ENCODE results near the gene RASSF5. TPM values are rescaled to one million over a fixed set of nuclear protein-coding genes. Genes with fewer than 3 reads are reported as not detected.
"Not testable (repeated sequence)": the region's sequence is repeated elsewhere in the genome, so short reads cannot be mapped to it uniquely, and the experiment has no call there.

The RASSF5 gene
- total RNA-seq, 2 donors from 2014 or later, result 177 to 188 TPM

- Mint-ChIP-seq H3K27ac (peak overlapping the region; percentile 100), H3K36me3 (ENCODE audit: low read depth) (peaks cover 16% of the 10 kb centered on the region), H3K4me3 (peak overlapping the region; percentile 93), H3K4me1 (peaks cover 79% of the 10 kb centered on the region), H3K27me3 (no peaks in the 10 kb centered on the region)
- DNase-seq, result no peak
- no peak for ATAC-seq
- H3K9me3 ChIP-seq (ENCODE audit: control insufficient read depth, low read length, poor library complexity, severe bottlenecking), result no peaks in the 10 kb centered on the region
Measured at GRCh38 chr1:206580438-206581113, 73.2 kb downstream of the RASSF5 start.

GRCh38 chr1:206581114-206581497 is 73.8 kb downstream of the RASSF5 start:
- not testable (repeated sequence) for H3K9me3 ChIP-seq (ENCODE audit: control insufficient read depth, low read length, poor library complexity, severe bottlenecking); DNase-seq; ATAC-seq; H3K27me3 Mint-ChIP-seq
- peaks cover 74% of the 10 kb centered on the region for H3K4me1 Mint-ChIP-seq
- H3K4me3 Mint-ChIP-seq, result peak overlapping the region; percentile 93
- H3K27ac Mint-ChIP-seq, result peak overlapping the region; percentile 100
- H3K36me3 Mint-ChIP-seq (ENCODE audit: low read depth), result peaks cover 16% of the 10 kb centered on the region

- ATAC-seq (peak; percentile 72), DNase-seq (peak; percentile 59 to 76 (median 63))
- peak overlapping the region; percentile 100 for H3K27ac Mint-ChIP-seq
- H3K4me1 Mint-ChIP-seq, result peaks cover 69% of the 10 kb centered on the region
- H3K9me3 ChIP-seq (ENCODE audit: control insufficient read depth, low read length, poor library complexity, severe bottlenecking), result no peaks in the 10 kb centered on the region
- peaks cover 13% of the 10 kb centered on the region for H3K36me3 Mint-ChIP-seq (ENCODE audit: low read depth)
- H3K4me3 Mint-ChIP-seq, result peak overlapping the region; percentile 93
- H3K27me3 Mint-ChIP-seq, result no peaks in the 10 kb centered on the region
Measured at GRCh38 chr1:206581571-206581981, 74.2 kb downstream of the RASSF5 start.

- ATAC-seq, result no peak
- DNase-seq, result no peak
- Mint-ChIP-seq H3K27me3 (no peaks in the 10 kb centered on the region), H3K4me1 (peaks cover 66% of the 10 kb centered on the region), H3K36me3 (ENCODE audit: low read depth) (peaks cover 13% of the 10 kb centered on the region), H3K27ac (peak overlapping the region; percentile 100), H3K4me3 (peak overlapping the region; percentile 90)
- no peaks in the 10 kb centered on the region for H3K9me3 ChIP-seq (ENCODE audit: control insufficient read depth, low read length, poor library complexity, severe bottlenecking)
Measured at GRCh38 chr1:206582537-206582936, 75.2 kb downstream of the RASSF5 start.

GRCh38 chr1:206582971-206583706 is 75.8 kb downstream of the RASSF5 start:
- no peaks in the 10 kb centered on the region for H3K27me3 Mint-ChIP-seq
- H3K27ac Mint-ChIP-seq, result peak overlapping the region; percentile 100
- no peaks in the 10 kb centered on the region for H3K9me3 ChIP-seq (ENCODE audit: control insufficient read depth, low read length, poor library complexity, severe bottlenecking)
- H3K36me3 Mint-ChIP-seq (ENCODE audit: low read depth), result peaks cover 11% of the 10 kb centered on the region
- H3K4me1 Mint-ChIP-seq, result peaks cover 63% of the 10 kb centered on the region
- DNase-seq (no peak), ATAC-seq (no peak)
- peak overlapping the region; percentile 90 for H3K4me3 Mint-ChIP-seq

GRCh38 chr1:206583707-206584648 is 76.6 kb downstream of the RASSF5 start:
- Mint-ChIP-seq H3K27ac (peak overlapping the region; percentile 100), H3K27me3 (no peaks in the 10 kb centered on the region), H3K4me3 (peak overlapping the region; percentile 90), H3K4me1 (peaks cover 58% of the 10 kb centered on the region), H3K36me3 (ENCODE audit: low read depth) (peaks cover 9% of the 10 kb centered on the region)
- peak; percentile 23 for ATAC-seq
- H3K9me3 ChIP-seq (ENCODE audit: control insufficient read depth, low read length, poor library complexity, severe bottlenecking), result no peaks in the 10 kb centered on the region
- peak; percentile 73 to 85 (median 76) for DNase-seq

- no peaks in the 10 kb centered on the region for H3K9me3 ChIP-seq (ENCODE audit: control insufficient read depth, low read length, poor library complexity, severe bottlenecking)
- DNase-seq (no peak), ATAC-seq (no peak)
- peaks cover 57% of the 10 kb centered on the region for H3K4me1 Mint-ChIP-seq
- peak overlapping the region; percentile 68 for H3K4me3 Mint-ChIP-seq
- peak overlapping the region; percentile 100 for H3K27ac Mint-ChIP-seq
- no peaks in the 10 kb centered on the region for H3K27me3 Mint-ChIP-seq
- H3K36me3 Mint-ChIP-seq (ENCODE audit: low read depth), result peaks cover 9% of the 10 kb centered on the region
Measured at GRCh38 chr1:206584683-206585082, 77.4 kb downstream of the RASSF5 start.

- DNase-seq, result no peak
- ATAC-seq, result no peak
- H3K9me3 ChIP-seq (ENCODE audit: control insufficient read depth, low read length, poor library complexity, severe bottlenecking), result no peaks in the 10 kb centered on the region
- H3K27ac Mint-ChIP-seq, result peak overlapping the region; percentile 100
- H3K36me3 Mint-ChIP-seq (ENCODE audit: low read depth), result peaks cover 6% of the 10 kb centered on the region
- no peak overlapping the region for H3K4me3 Mint-ChIP-seq
- H3K27me3 Mint-ChIP-seq, result no peaks in the 10 kb centered on the region
- peaks cover 52% of the 10 kb centered on the region for H3K4me1 Mint-ChIP-seq
Measured at GRCh38 chr1:206586501-206587445, 79.4 kb downstream of the RASSF5 start.

GRCh38 chr1:206587904-206588303 is 80.6 kb downstream of the RASSF5 start:
- no peak for DNase-seq
- Mint-ChIP-seq H3K36me3 (ENCODE audit: low read depth) (peaks cover 6% of the 10 kb centered on the region), H3K27me3 (no peaks in the 10 kb centered on the region), H3K27ac (peak overlapping the region; percentile 100), H3K4me3 (no peak overlapping the region), H3K4me1 (peaks cover 54% of the 10 kb centered on the region)
- H3K9me3 ChIP-seq (ENCODE audit: control insufficient read depth, low read length, poor library complexity, severe bottlenecking), result no peaks in the 10 kb centered on the region
- ATAC-seq, result no peak

- peaks cover 4% of the 10 kb centered on the region for H3K36me3 Mint-ChIP-seq (ENCODE audit: low read depth)
- H3K27ac Mint-ChIP-seq, result peak overlapping the region; percentile 100
- DNase-seq (no peak), ATAC-seq (no peak)
- H3K4me1 Mint-ChIP-seq, result peaks cover 50% of the 10 kb centered on the region
- H3K4me3 Mint-ChIP-seq, result no peak overlapping the region
- no peaks in the 10 kb centered on the region for H3K9me3 ChIP-seq (ENCODE audit: control insufficient read depth, low read length, poor library complexity, severe bottlenecking)
- no peaks in the 10 kb centered on the region for H3K27me3 Mint-ChIP-seq
Measured at GRCh38 chr1:206588492-206588891, 81.2 kb downstream of the RASSF5 start.

- H3K9me3 ChIP-seq (ENCODE audit: control insufficient read depth, low read length, poor library complexity, severe bottlenecking), result no peaks in the 10 kb centered on the region
- Mint-ChIP-seq H3K36me3 (ENCODE audit: low read depth) (peaks cover 7% of the 10 kb centered on the region), H3K4me3 (peak overlapping the region; percentile 49), H3K27ac (peak overlapping the region; percentile 100), H3K4me1 (peaks cover 46% of the 10 kb centered on the region), H3K27me3 (no peaks in the 10 kb centered on the region)
- DNase-seq (no peak), ATAC-seq (no peak)
Measured at GRCh38 chr1:206589206-206589605, 81.9 kb downstream of the RASSF5 start.
